Ovary (tissue), 9 donors: ENCODE data around the gene NEK1. TPM values are rescaled to one million over a fixed set of nuclear protein-coding genes. Genes with fewer than 3 reads are reported as not detected.
"Not testable (repeated sequence)": the region's sequence is repeated elsewhere in the genome, so short reads cannot be mapped to it uniquely, and the experiment has no call there.

Experiments used
- DNase-seq, 5 donors: peaks; one replicate each; pipeline ENCODE4 v3.0.0-alpha.2; 2019 to 2020
- H3K27ac ChIP-seq, 2 donors: fragments of 200-600 bp; one replicate each; pipeline versions ENCODE4 v1.5.1 to v1.8.0; 2019 to 2022
- H3K27me3 ChIP-seq: fragments of 200-600 bp; one replicate; pipeline ENCODE4 v1.8.0; 2022
- H3K36me3 ChIP-seq: fragments of 200-600 bp; sonication (generic); one replicate; pipeline ENCODE4 v1.5.1; 2019
- H3K4me1 ChIP-seq: one replicate; pipeline ENCODE4 v1.8.1; 2013; ENCODE audit warnings: mild to moderate bottlenecking, moderate library complexity; ENCODE audit not compliant: insufficient read depth
- H3K4me3 ChIP-seq: fragments of 200-600 bp; sonication (generic); one replicate; pipeline ENCODE4 v1.5.1; 2017
- H3K9me3 ChIP-seq, 2 donors: fragments of 200-600 bp in 1 of 2; sonication (generic) in 1 of 2; one replicate each; pipeline versions ENCODE4 v1.5.1 to v1.8.1; 2013 to 2019; ENCODE audit warnings: mild to moderate bottlenecking in 1 of 2, moderate library complexity in 1 of 2
- CTCF ChIP-seq, 3 donors: fragments of 450-650 bp in 2 of 3; fragments of 200-600 bp in 1 of 3; IDR thresholded peaks; one replicate each; pipeline versions ENCODE4 v1.5.1 to v1.8.0; 2016 to 2022; ENCODE audit warnings: antibody characterized with exemption in 3 of 3, mild to moderate bottlenecking in 1 of 3
- EP300 ChIP-seq: sonication (generic); formaldehyde crosslinking; IDR thresholded peaks from one replicate; pipeline ENCODE4 v1.6.1; 2017; ENCODE audit warnings: antibody characterized with exemption
- POLR2A ChIP-seq: fragments of 450-650 bp; IDR thresholded peaks from one replicate; pipeline ENCODE4 v1.6.1; 2017; ENCODE audit warnings: antibody characterized with exemption, mild to moderate bottlenecking, moderate library complexity
- WGBS, 3 donors: extraction: QIAGEN DNeasy Blood & Tissue Kit in 1 of 3; methylation state at CpG; one replicate each; pipeline versions ENCODE4 v1.1.5 to v1.1.7; 2013 to 2017; 5-methylcytosine and 5-hydroxymethylcytosine counted together
- intact Hi-C, 4 donors: fragments of 100-400 bp; cut with DNase I; formaldehyde crosslinking; loops; one replicate each; pipeline versions ENCODE4 v1.11.0 to v1.15.1; 2022 to 2023
- polyA plus RNA-seq, 2 donors: library from polyadenylated mRNA; stranded (reverse); fragments of 200-250 nt in 1 of 2; fragments of 350-450 nt in 1 of 2; fragmentation: Illumina TruSeq in 1 of 2; extraction: RNeasy Lipid Tissue Mini Kit (QIAGEN cat#74804) in 1 of 2; gene quantifications; one replicate each; pipeline ENCODE4 v1.2.3, GENCODE V29; 2013 to 2014
- total RNA-seq, 7 donors: library from RNA; depleted of rRNA in 2 of 7; stranded (reverse); fragments of >200 nt in 2 of 7; fragmentation: NEBNext Ultra II Directional in 3 of 7; extraction: Animal tissue kit (Norgen Biotek cat#: 25700) in 3 of 7; gene quantifications; one replicate each; pipeline versions ENCODE4 v1.1.0 to v1.2.4, GENCODE V29; 2016 to 2023
- donor health status: DM: no; HTN: no; CAD: no; lungs with moderate emphysema.
- donor health status: DM: no; HTN: no; CAD: no.
- donor health status: Bipolar disorder and iron deficiency.
- donor health status: DM: yes; HTN: yes; CAD: no.
- donor health status: DM: no; HTN: no; CAD: no.
- donor health status: DM: yes; HTN: yes; CAD: no.

Gene NEK1
- total and polyA plus RNA-seq, 9 donors: 8.7 to 29.5 (median 22.0) TPM

GRCh38 chr4:169573889-169574288 is 38.5 kb downstream of the NEK1 start:
- DNase-seq: no peak
- H3K27ac ChIP-seq: no peak overlapping the region
- H3K4me1 ChIP-seq: no peaks in the 10 kb centered on the region
- no peaks in the 10 kb centered on the region for H3K36me3 ChIP-seq
- no peak for TF ChIP-seq CTCF (IDR thresholded peaks at IDR 0.05)
- no peak for TF ChIP-seq POLR2A
- no peak for TF ChIP-seq EP300
- H3K9me3 ChIP-seq: no peaks in the 10 kb centered on the region
- no peak overlapping the region for H3K4me3 ChIP-seq
- no peaks in the 10 kb centered on the region for H3K27me3 ChIP-seq
- intact Hi-C loops: no loop called here
- 98 to 100% (median 100%) methylated on average over 1 of the region's 1 CpG for WGBS, 3 donors

GRCh38 chr4:169571435-169571834 is 40.9 kb downstream of the NEK1 start:
- Histone ChIP-seq H3K4me3 (no peak overlapping the region), H3K9me3 (no peaks in the 10 kb centered on the region), H3K27me3 (no peaks in the 10 kb centered on the region), H3K4me1 (no peaks in the 10 kb centered on the region), H3K36me3 (no peaks in the 10 kb centered on the region), H3K27ac (no peak overlapping the region)
- intact Hi-C loops: no loop called here
- TF ChIP-seq POLR2A (no peak), EP300 (no peak), CTCF (IDR thresholded peaks at IDR 0.05) (no peak)
- DNase-seq: no peak
- WGBS, 3 donors: 93 to 96% (median 94%) methylated on average over 4 of the region's 4 CpGs

GRCh38 chr4:169571012-169571411 is 41.4 kb downstream of the NEK1 start:
- DNase-seq, H3K27me3 ChIP-seq, H3K4me1 ChIP-seq, H3K27ac ChIP-seq, H3K36me3 ChIP-seq, H3K9me3 ChIP-seq, intact Hi-C loops, H3K4me3 ChIP-seq: not testable (repeated sequence)
- WGBS, 3 donors: 96 to 98% (median 96%) methylated on average over 1 to 2 of the region's 3 CpGs

- H3K4me3 ChIP-seq, H3K27me3 ChIP-seq, DNase-seq, H3K9me3 ChIP-seq, intact Hi-C loops, H3K4me1 ChIP-seq, H3K27ac ChIP-seq, H3K36me3 ChIP-seq: not testable (repeated sequence)
- WGBS, 3 donors: 92 to 96% (median 95%) methylated on average over 9 to 21 of the region's 26 CpGs
These were observed 42.1 kb downstream of the NEK1 start for GRCh38 chr4:169570266-169570665.

GRCh38 chr4:169569188-169569587 is 43.2 kb downstream of the NEK1 start:
- H3K4me1 ChIP-seq, H3K9me3 ChIP-seq, H3K27me3 ChIP-seq, H3K27ac ChIP-seq, intact Hi-C loops, DNase-seq, H3K36me3 ChIP-seq, H3K4me3 ChIP-seq: not testable (repeated sequence)
- WGBS, 3 donors: 90 to 100% (median 93%) methylated on average over 1 to 3 of the region's 3 CpGs

- H3K27ac ChIP-seq: no peak overlapping the region
- WGBS, 3 donors: 76 to 84% (median 83%) methylated on average over 4 of the region's 4 CpGs
- TF ChIP-seq POLR2A (no peak), CTCF (IDR thresholded peaks at IDR 0.05) (no peak), EP300 (no peak)
- intact Hi-C loops: no loop called here
- H3K36me3 ChIP-seq: no peaks in the 10 kb centered on the region
- no peaks in the 10 kb centered on the region for H3K4me1 ChIP-seq
- DNase-seq: no peak
- no peak overlapping the region for H3K4me3 ChIP-seq
- no peaks in the 10 kb centered on the region for H3K27me3 ChIP-seq
- H3K9me3 ChIP-seq: no peaks in the 10 kb centered on the region
These were observed 44.5 kb downstream of the NEK1 start for GRCh38 chr4:169567916-169568315.
